ENCODE data around the gene RC3H2. TPM values are rescaled to one million over a fixed set of nuclear protein-coding genes. Genes with fewer than 3 reads are reported as not detected.
"Not testable (repeated sequence)": the region's sequence is repeated elsewhere in the genome, so short reads cannot be mapped to it uniquely, and the experiment has no call there.

The RC3H2 gene
- total RNA-seq, 1 donor: 90.0 TPM

- Histone ChIP-seq H3K9me3 (ENCODE audit: low read depth, low read length) (no peaks in the 10 kb centered on the region), H3K27me3 (ENCODE audit: insufficient read depth, low read length) (no peaks in the 10 kb centered on the region), H3K4me3 (ENCODE audit: low read length) (no peak overlapping the region), H3K4me1 (ENCODE audit: insufficient read depth, low read length) (peaks cover 22% of the 10 kb centered on the region)
Observed at GRCh38 chr9:122812736-122813135, 92.4 kb downstream of the RC3H2 start.

- Histone ChIP-seq H3K4me3 (ENCODE audit: low read length) (no peak overlapping the region), H3K9me3 (ENCODE audit: low read depth, low read length) (no peaks in the 10 kb centered on the region), H3K27me3 (ENCODE audit: insufficient read depth, low read length) (no peaks in the 10 kb centered on the region), H3K4me1 (ENCODE audit: insufficient read depth, low read length) (peaks cover 7% of the 10 kb centered on the region)
Observed at GRCh38 chr9:122810306-122810946, 94.7 kb downstream of the RC3H2 start.

- not testable (repeated sequence) for H3K4me3 ChIP-seq (ENCODE audit: low read length); H3K4me1 ChIP-seq (ENCODE audit: insufficient read depth, low read length); H3K9me3 ChIP-seq (ENCODE audit: low read depth, low read length); H3K27me3 ChIP-seq (ENCODE audit: insufficient read depth, low read length)
Observed at GRCh38 chr9:122809261-122809660, 95.9 kb downstream of the RC3H2 start.

- Histone ChIP-seq H3K4me3 (ENCODE audit: low read length) (no peak overlapping the region), H3K27me3 (ENCODE audit: insufficient read depth, low read length) (no peaks in the 10 kb centered on the region), H3K4me1 (ENCODE audit: insufficient read depth, low read length) (no peaks in the 10 kb centered on the region), H3K9me3 (ENCODE audit: low read depth, low read length) (no peaks in the 10 kb centered on the region)
Observed at GRCh38 chr9:122808141-122808540, 97.0 kb downstream of the RC3H2 start.

GRCh38 chr9:122807271-122807900 lies 97.8 kb downstream of the RC3H2 start:
- no peaks in the 10 kb centered on the region for H3K4me1 ChIP-seq (ENCODE audit: insufficient read depth, low read length)
- no peak overlapping the region for H3K4me3 ChIP-seq (ENCODE audit: low read length)
- H3K9me3 ChIP-seq (ENCODE audit: low read depth, low read length): no peaks in the 10 kb centered on the region
- no peaks in the 10 kb centered on the region for H3K27me3 ChIP-seq (ENCODE audit: insufficient read depth, low read length)

GRCh38 chr9:122806661-122807060 lies 98.5 kb downstream of the RC3H2 start:
- Histone ChIP-seq H3K4me3 (ENCODE audit: low read length) (no peak overlapping the region), H3K27me3 (ENCODE audit: insufficient read depth, low read length) (no peaks in the 10 kb centered on the region), H3K4me1 (ENCODE audit: insufficient read depth, low read length) (no peaks in the 10 kb centered on the region), H3K9me3 (ENCODE audit: low read depth, low read length) (no peaks in the 10 kb centered on the region)

- Histone ChIP-seq H3K4me3 (ENCODE audit: low read length) (no peak within 1 kb of the TSS), H3K4me1 (ENCODE audit: insufficient read depth, low read length) (no peaks in the 10 kb centered on the region), H3K9me3 (ENCODE audit: low read depth, low read length) (no peaks in the 10 kb centered on the region), H3K27me3 (ENCODE audit: insufficient read depth, low read length) (no peaks in the 10 kb centered on the region)
Observed at GRCh38 chr9:122800066-122801060, 104.8 kb downstream of the RC3H2 start, which contains the start of gene OR1K1. Gene OR1K1 (plus strand): TSS chr9:122800123. CDS start chr9:122800123, 0 bp downstream.

GRCh38 chr9:122797316-122798063 lies 107.7 kb downstream of the RC3H2 start:
- Histone ChIP-seq H3K4me3 (ENCODE audit: low read length) (no peak overlapping the region), H3K27me3 (ENCODE audit: insufficient read depth, low read length) (no peaks in the 10 kb centered on the region), H3K9me3 (ENCODE audit: low read depth, low read length) (no peaks in the 10 kb centered on the region)

More at GRCh38 chr9:122797316-122798063, 107.7 kb downstream of the RC3H2 start:
- no peaks in the 10 kb centered on the region for H3K4me1 ChIP-seq (ENCODE audit: insufficient read depth, low read length)

Other genes with a start within 250 kb of the RC3H2 start
- 0.21 TPM for gene OR1B1, start 247.7 kb downstream of the RC3H2 start, total RNA-seq
- not detected for gene OR1L1, start 243.6 kb downstream of the RC3H2 start, total RNA-seq
- not detected for gene OR1L3, start 230.2 kb downstream of the RC3H2 start, total RNA-seq
- not detected for gene OR1L4, start 181.4 kb downstream of the RC3H2 start, total RNA-seq
- gene OR1L6, start 163.1 kb downstream of the RC3H2 start, total RNA-seq: not detected
- not detected for gene OR5C1, start 116.4 kb downstream of the RC3H2 start, total RNA-seq
- not detected for gene OR1K1, start 105.2 kb downstream of the RC3H2 start, total RNA-seq
- gene PDCL, start 76.8 kb downstream of the RC3H2 start, total RNA-seq: 23.8 TPM
- 11.2 TPM for gene ZBTB6, start 8.0 kb upstream of the RC3H2 start, total RNA-seq
- 7.5 TPM for gene ZBTB26, start 26.2 kb upstream of the RC3H2 start, total RNA-seq
- gene RABGAP1, start 35.7 kb upstream of the RC3H2 start, total RNA-seq: 33.8 TPM
- gene GPR21, start 128.3 kb upstream of the RC3H2 start, total RNA-seq: 3.1 TPM

Data from mononuclear cell (primary cell).